HepG2 (cell line): ENCODE results near the gene RIPK3. TPM values are rescaled to one million over a fixed set of nuclear protein-coding genes. Genes with fewer than 3 reads are reported as not detected.

ENCODE experiments used
- ARNT ChIP-seq: fragments of 450-650 bp; IDR thresholded peaks from 2 replicates; pipeline ENCODE4 v1.6.1; 2017
- FOXC1 ChIP-seq: sonication (generic); formaldehyde crosslinking; IDR thresholded peaks from 2 replicates; pipeline ENCODE4 v1.8.0; 2022; ENCODE audit warnings: mild to moderate bottlenecking, missing genetic modification reagents, borderline replicate concordance
- HBP1 ChIP-seq: IDR thresholded peaks from 2 replicates; pipeline ENCODE4 v1.6.1; 2016; ENCODE audit warnings: low read depth, control low read depth
- KLF9 ChIP-seq: IDR thresholded peaks from 2 replicates; pipeline ENCODE4 v1.6.1; 2016; ENCODE audit warnings: low read depth
- MEIS2 ChIP-seq: sonication (generic); formaldehyde crosslinking; IDR thresholded peaks from 2 replicates; pipeline ENCODE4 v1.9.0; 2021; ENCODE audit warnings: mild to moderate bottlenecking, missing genetic modification reagents
- MYPOP ChIP-seq: sonication (generic); formaldehyde crosslinking; IDR thresholded peaks from 2 replicates; pipeline ENCODE4 v1.8.1; 2023; ENCODE audit warnings: mild to moderate bottlenecking, moderate library complexity, missing genetic modification reagents
- NPAS2 ChIP-seq: sonication (generic); formaldehyde crosslinking; IDR thresholded peaks from 2 replicates; pipeline ENCODE4 v1.8.0; 2022; ENCODE audit warnings: mild to moderate bottlenecking, missing genetic modification reagents, borderline replicate concordance
- SMAD3 ChIP-seq: sonication (generic); formaldehyde crosslinking; IDR thresholded peaks from 2 replicates; pipeline ENCODE4 v1.4.0; 2020; ENCODE audit warnings: missing genetic modification reagents
- ZBED4 ChIP-seq: sonication (generic); formaldehyde crosslinking; IDR thresholded peaks from 2 replicates; pipeline ENCODE4 v1.4.0; 2020; ENCODE audit warnings: missing genetic modification reagents, borderline replicate concordance
- ZFX ChIP-seq: sonication (generic); formaldehyde crosslinking; IDR thresholded peaks from 2 replicates; pipeline ENCODE4 v1.4.0; 2020; ENCODE audit warnings: mild to moderate bottlenecking, low read depth, missing genetic modification reagents, moderate library complexity
- ZKSCAN5 ChIP-seq: sonication (generic); formaldehyde crosslinking; IDR thresholded peaks from 2 replicates; pipeline ENCODE4 v1.5.1; 2020; ENCODE audit warnings: mild to moderate bottlenecking, missing genetic modification reagents
- ZNF10 ChIP-seq: sonication (generic); formaldehyde crosslinking; IDR thresholded peaks from 2 replicates; pipeline ENCODE4 v1.4.0; 2020; ENCODE audit warnings: mild to moderate bottlenecking, low read depth, missing genetic modification reagents, borderline replicate concordance
- ZNF124 ChIP-seq: sonication (generic); formaldehyde crosslinking; IDR thresholded peaks from 2 replicates; pipeline ENCODE4 v1.4.0; 2020; ENCODE audit warnings: missing genetic modification reagents
- ZNF333 ChIP-seq: sonication (generic); formaldehyde crosslinking; IDR thresholded peaks from 2 replicates; pipeline ENCODE4 v1.4.0; 2020; ENCODE audit warnings: mild to moderate bottlenecking, missing genetic modification reagents, borderline replicate concordance
- ZNF598 ChIP-seq: sonication (generic); formaldehyde crosslinking; IDR thresholded peaks from 2 replicates; pipeline ENCODE4 v1.5.1; 2020; ENCODE audit warnings: mild to moderate bottlenecking, missing genetic modification reagents, borderline replicate concordance
- ZNF619 ChIP-seq: sonication (generic); formaldehyde crosslinking; IDR thresholded peaks from 2 replicates; pipeline ENCODE4 v1.4.0; 2020; ENCODE audit warnings: mild to moderate bottlenecking, missing genetic modification reagents
- polyA plus RNA-seq, 8 experiments: library from polyadenylated mRNA; depleted of rRNA in 3 of 8; stranded (reverse) in 7 of 8; unstranded in 1 of 8; fragments of >200 nt; fragmentation: Illumina TruSeq in 4 of 8; extraction: Trizol in 4 of 8; gene quantifications; 2 replicates each; pipeline versions ENCODE4 v1.2.1 to v1.2.3, GENCODE V29; 2011 to 2016; ENCODE audit warnings: low read depth in 4 of 8, missing spikeins in 1 of 8, mixed read lengths in 1 of 8; ENCODE audit not compliant: insufficient read depth in 1 of 8
- total RNA-seq, 5 experiments: library from RNA; depleted of rRNA; stranded (reverse); fragments of >200 nt; fragmentation: Illumina TruSeq; extraction: Trizol; gene quantifications; 2 replicates each; pipeline ENCODE4 v1.2.3, GENCODE V29; 2016; ENCODE audit warnings: low read depth in 1 of 5
- TF ChIP-seq, protein P1 (sequence below): sonication (generic); formaldehyde crosslinking; IDR thresholded peaks from 2 replicates; pipeline ENCODE4 v1.4.0; 2020; ENCODE audit warnings: missing genetic modification reagents
- TF ChIP-seq, protein P2 (sequence below): sonication (generic); formaldehyde crosslinking; IDR thresholded peaks from 2 replicates; pipeline ENCODE4 v1.4.0; 2020; ENCODE audit warnings: mild to moderate bottlenecking, missing genetic modification reagents

The RIPK3 gene
- total and polyA plus RNA-seq, 2 of the 13 experiments (the other 11 are each of a cell fraction or from before 2014, with no cell fraction given): not detected

GRCh38 chr14:24366721-24367513 lies 27.1 kb upstream of the RIPK3 start (continued):
- TF ChIP-seq, protein P1, sequence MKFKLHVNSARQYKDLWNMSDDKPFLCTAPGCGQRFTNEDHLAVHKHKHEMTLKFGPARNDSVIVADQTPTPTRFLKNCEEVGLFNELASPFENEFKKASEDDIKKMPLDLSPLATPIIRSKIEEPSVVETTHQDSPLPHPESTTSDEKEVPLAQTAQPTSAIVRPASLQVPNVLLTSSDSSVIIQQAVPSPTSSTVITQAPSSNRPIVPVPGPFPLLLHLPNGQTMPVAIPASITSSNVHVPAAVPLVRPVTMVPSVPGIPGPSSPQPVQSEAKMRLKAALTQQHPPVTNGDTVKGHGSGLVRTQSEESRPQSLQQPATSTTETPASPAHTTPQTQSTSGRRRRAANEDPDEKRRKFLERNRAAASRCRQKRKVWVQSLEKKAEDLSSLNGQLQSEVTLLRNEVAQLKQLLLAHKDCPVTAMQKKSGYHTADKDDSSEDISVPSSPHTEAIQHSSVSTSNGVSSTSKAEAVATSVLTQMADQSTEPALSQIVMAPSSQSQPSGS: no peak; the same call in 1 of the 2 replicates
- TF ChIP-seq KLF9 (CRISPR knock-in tag) (no peak), ZNF124 (CRISPR knock-in tag) (peak; percentile 61; the same call in 1 of the 2 replicates), NPAS2 (CRISPR knock-in tag) (no peak), MYPOP (CRISPR knock-in tag) (peak; percentile 79; the same call in 1 of the 2 replicates), ZNF598 (no peak), HBP1 (CRISPR knock-in tag) (no peak; the same call in 1 of the 2 replicates), SMAD3 (CRISPR knock-in tag) (peak; percentile 72; the same call in 1 of the 2 replicates), ZNF333 (CRISPR knock-in tag) (peak; percentile 70; the same call in 1 of the 2 replicates), ZKSCAN5 (CRISPR knock-in tag) (0 out of 2 replicates have a peak, but pooled peaks have one; percentile 44), ARNT (no peak), MEIS2 (CRISPR knock-in tag) (0 out of 2 replicates have a peak, but pooled peaks have one; percentile 18), ZFX (CRISPR knock-in tag) (peak; percentile 92), ZBED4 (0 out of 2 replicates have a peak, but pooled peaks have one; percentile 59), FOXC1 (CRISPR knock-in tag) (peak; percentile 67; the same call in 1 of the 2 replicates), ZNF619 (CRISPR knock-in tag) (peak; percentile 73), ZNF10 (CRISPR knock-in tag) (no peak)
- TF ChIP-seq, protein P2, sequence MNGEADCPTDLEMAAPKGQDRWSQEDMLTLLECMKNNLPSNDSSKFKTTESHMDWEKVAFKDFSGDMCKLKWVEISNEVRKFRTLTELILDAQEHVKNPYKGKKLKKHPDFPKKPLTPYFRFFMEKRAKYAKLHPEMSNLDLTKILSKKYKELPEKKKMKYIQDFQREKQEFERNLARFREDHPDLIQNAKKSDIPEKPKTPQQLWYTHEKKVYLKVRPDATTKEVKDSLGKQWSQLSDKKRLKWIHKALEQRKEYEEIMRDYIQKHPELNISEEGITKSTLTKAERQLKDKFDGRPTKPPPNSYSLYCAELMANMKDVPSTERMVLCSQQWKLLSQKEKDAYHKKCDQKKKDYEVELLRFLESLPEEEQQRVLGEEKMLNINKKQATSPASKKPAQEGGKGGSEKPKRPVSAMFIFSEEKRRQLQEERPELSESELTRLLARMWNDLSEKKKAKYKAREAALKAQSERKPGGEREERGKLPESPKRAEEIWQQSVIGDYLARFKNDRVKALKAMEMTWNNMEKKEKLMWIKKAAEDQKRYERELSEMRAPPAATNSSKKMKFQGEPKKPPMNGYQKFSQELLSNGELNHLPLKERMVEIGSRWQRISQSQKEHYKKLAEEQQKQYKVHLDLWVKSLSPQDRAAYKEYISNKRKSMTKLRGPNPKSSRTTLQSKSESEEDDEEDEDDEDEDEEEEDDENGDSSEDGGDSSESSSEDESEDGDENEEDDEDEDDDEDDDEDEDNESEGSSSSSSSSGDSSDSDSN: peak; percentile 57
